Fibroblast of lung (primary cell): ENCODE results near the gene SCGB3A1. TPM values are rescaled to one million over a fixed set of nuclear protein-coding genes. Genes with fewer than 3 reads are reported as not detected.

Experiments used
- DNase-seq, 2 donors: peaks; one replicate each; pipeline versions ENCODE4 v3.0.0 to v3.0.0-alpha.2; 2010; ENCODE audit warnings: low read depth in 2 of 2
- H2AFZ ChIP-seq: 2 replicates; pipeline ENCODE4 v1.5.1; 2012; ENCODE audit warnings: low read length, control low read depth, inconsistent platforms
- H3K27ac ChIP-seq: 2 replicates; pipeline ENCODE4 v1.5.1; 2011; ENCODE audit warnings: low read length, control low read depth; ENCODE audit not compliant: insufficient read depth
- H3K27me3 ChIP-seq: 2 replicates; pipeline ENCODE4 v1.5.1; 2011; ENCODE audit warnings: mild to moderate bottlenecking, low read length; ENCODE audit not compliant: control insufficient read depth, insufficient read depth
- H3K36me3 ChIP-seq: 2 replicates; pipeline ENCODE4 v1.5.1; 2011; ENCODE audit warnings: low read length; ENCODE audit not compliant: control insufficient read depth, insufficient read depth
- H3K4me1 ChIP-seq: 2 replicates; pipeline ENCODE4 v1.5.1; 2011; ENCODE audit warnings: low read length; ENCODE audit not compliant: control insufficient read depth, insufficient read depth; ENCODE audit errors: extremely low read depth
- H3K4me2 ChIP-seq: 2 replicates; pipeline ENCODE4 v1.5.1; 2011; ENCODE audit warnings: low read length, control low read depth; ENCODE audit not compliant: insufficient read depth; ENCODE audit errors: extremely low read depth
- H3K4me3 ChIP-seq, 4 experiments: fragments of 200-600 bp in 1 of 4; sonication (generic) in 1 of 4; replicated peaks in 1 of 4; 2 replicates each; pipeline ENCODE4 v1.5.1; 2011 to 2016; ENCODE audit warnings: low read length in 4 of 4, low read depth in 3 of 4, mild to moderate bottlenecking in 3 of 4, control low read depth in 2 of 4, inconsistent platforms in 1 of 4, mixed read lengths in 1 of 4; ENCODE audit not compliant: insufficient read depth in 1 of 4; ENCODE audit errors: control extremely low read depth in 1 of 4
- H3K79me2 ChIP-seq: 2 replicates; pipeline ENCODE4 v1.5.1; 2012; ENCODE audit warnings: mild to moderate bottlenecking, low read length, inconsistent platforms; ENCODE audit not compliant: control insufficient read depth, insufficient read depth
- H3K9ac ChIP-seq: 2 replicates; pipeline ENCODE4 v1.5.1; 2011; ENCODE audit warnings: mild to moderate bottlenecking, low read length, control low read depth; ENCODE audit not compliant: insufficient read depth
- H3K9me3 ChIP-seq: 2 replicates; pipeline ENCODE4 v1.5.1; 2012; ENCODE audit warnings: low read depth, low read length; ENCODE audit not compliant: control insufficient read depth, insufficient read depth
- H4K20me1 ChIP-seq: 2 replicates; pipeline ENCODE4 v1.5.1; 2011; ENCODE audit warnings: low read length; ENCODE audit not compliant: control insufficient read depth, insufficient read depth; ENCODE audit errors: extremely low read depth
- CTCF ChIP-seq, 2 donors: IDR thresholded peaks in 1 of 2; conservative IDR thresholded peaks in 1 of 2; 1 replicate in 1 of 2; 2 replicates in 1 of 2; pipeline ENCODE4 v1.5.1; 2011 to 2012; ENCODE audit warnings: low read length in 2 of 2, control low read depth in 1 of 2, inconsistent platforms in 1 of 2, low read depth in 1 of 2, mild to moderate bottlenecking in 1 of 2
- EZH2 ChIP-seq: IDR thresholded peaks from 2 replicates; pipeline ENCODE4 v1.5.1; 2012; ENCODE audit warnings: low read length, control low read depth, mild to moderate bottlenecking; ENCODE audit errors: missing control alignments
- polyA plus RNA-seq, 2 donors: library from polyadenylated mRNA; depleted of rRNA in 1 of 2; stranded (reverse) in 1 of 2; unstranded in 1 of 2; fragments of >200 nt; gene quantifications; 2 replicates each; pipeline ENCODE4 v1.2.1, GENCODE V29; 2011 to 2012; ENCODE audit warnings: missing spikeins in 1 of 2
- total RNA-seq: library from RNA; depleted of rRNA; stranded (reverse); fragments of >200 nt; gene quantifications from 2 replicates; pipeline ENCODE4 v1.2.1, GENCODE V29; 2014

Gene SCGB3A1
- total and polyA plus RNA-seq, 2 donors (not counting 1 experiment from before 2014, with no cell fraction given), result not detected

GRCh38 chr5:180626661-180627385, 35.5 kb upstream of the SCGB3A1 start:
- H3K36me3 ChIP-seq, result no peaks in the 10 kb centered on the region
- no peaks in the 10 kb centered on the region for H3K4me1 ChIP-seq

GRCh38 chr5:180625791-180626660, 34.7 kb upstream of the SCGB3A1 start:
- H3K4me1 ChIP-seq, result no peaks in the 10 kb centered on the region
- no peak overlapping the region for H3K27ac ChIP-seq
- no peak overlapping the region for H3K9ac ChIP-seq
- H3K36me3 ChIP-seq, result no peaks in the 10 kb centered on the region
- no peaks in the 10 kb centered on the region for H3K9me3 ChIP-seq
- H3K79me2 ChIP-seq, result no peaks in the 10 kb centered on the region
- H2AFZ ChIP-seq, result no peak overlapping the region
- DNase-seq, result no peak
- TF ChIP-seq CTCF (conservative IDR thresholded peaks at IDR 0.05 in 1 of 2, IDR thresholded peaks at IDR 0.05 in 1 of 2; ENCODE audit: low read depth in 1 of 2, low read length in 2 of 2) (no peak), EZH2 (no peak)
- H4K20me1 ChIP-seq, result no peaks in the 10 kb centered on the region
- H3K4me2 ChIP-seq, result no peak overlapping the region
- no peak overlapping the region for H3K4me3 ChIP-seq
- H3K27me3 ChIP-seq, result no peaks in the 10 kb centered on the region

More at GRCh38 chr5:180626661-180627385, 35.5 kb upstream of the SCGB3A1 start:
- TF ChIP-seq CTCF (conservative IDR thresholded peaks at IDR 0.05 in 1 of 2, IDR thresholded peaks at IDR 0.05 in 1 of 2; ENCODE audit: low read depth in 1 of 2, low read length in 2 of 2) (no peak), EZH2 (no peak)
- no peak for DNase-seq
- no peak overlapping the region for H3K4me2 ChIP-seq
- no peak overlapping the region for H3K27ac ChIP-seq
- no peaks in the 10 kb centered on the region for H4K20me1 ChIP-seq
- H3K27me3 ChIP-seq, result no peaks in the 10 kb centered on the region
- H3K9me3 ChIP-seq, result no peaks in the 10 kb centered on the region
- H2AFZ ChIP-seq, result no peak overlapping the region
- H3K9ac ChIP-seq, result no peak overlapping the region
- H3K79me2 ChIP-seq, result no peaks in the 10 kb centered on the region
- H3K4me3 ChIP-seq, result no peak overlapping the region

- H3K27me3 ChIP-seq, result no peaks in the 10 kb centered on the region
Measured at GRCh38 chr5:180625125-180625790, 34.0 kb upstream of the SCGB3A1 start.

More at GRCh38 chr5:180625125-180625790, 34.0 kb upstream of the SCGB3A1 start:
- no peaks in the 10 kb centered on the region for H4K20me1 ChIP-seq
- H3K4me1 ChIP-seq, result no peaks in the 10 kb centered on the region
- no peak overlapping the region for H3K4me3 ChIP-seq
- H3K9ac ChIP-seq, result no peak overlapping the region
- DNase-seq, result no peak
- H3K79me2 ChIP-seq, result no peaks in the 10 kb centered on the region
- no peak overlapping the region for H3K27ac ChIP-seq
- H3K36me3 ChIP-seq, result no peaks in the 10 kb centered on the region
- TF ChIP-seq CTCF (conservative IDR thresholded peaks at IDR 0.05 in 1 of 2, IDR thresholded peaks at IDR 0.05 in 1 of 2; ENCODE audit: low read depth in 1 of 2, low read length in 2 of 2) (no peak), EZH2 (no peak)
- no peaks in the 10 kb centered on the region for H3K9me3 ChIP-seq
- H3K4me2 ChIP-seq, result no peak overlapping the region
- no peak overlapping the region for H2AFZ ChIP-seq
